Liver (tissue), 9 donors: ENCODE measurements around the gene TPD52L3. TPM values are rescaled to one million over a fixed set of nuclear protein-coding genes. Genes with fewer than 3 reads are reported as not detected.

Experiments
- DNase-seq: peaks from one replicate; pipeline ENCODE4 v3.0.0-alpha.2; 2017; ENCODE audit warnings: low spot score
- H3K27ac ChIP-seq, 2 donors: one replicate each; pipeline ENCODE4 v1.7.0; 2013; ENCODE audit warnings: inconsistent platforms in 2 of 2, low read length in 2 of 2, control low read depth in 1 of 2, low read depth in 1 of 2, mild to moderate bottlenecking in 1 of 2
- H3K27me3 ChIP-seq, 4 donors: one replicate each; pipeline versions ENCODE4 v1.6.1 to v1.7.0; 2013; ENCODE audit warnings: low read length in 3 of 4, inconsistent platforms in 1 of 4, mild to moderate bottlenecking in 1 of 4, moderate library complexity in 1 of 4; ENCODE audit not compliant: control insufficient read depth in 4 of 4, insufficient read depth in 4 of 4
- H3K36me3 ChIP-seq, 4 donors: one replicate each; pipeline versions ENCODE4 v1.6.1 to v1.7.0; 2013; ENCODE audit warnings: low read length in 3 of 4, mild to moderate bottlenecking in 3 of 4, low read depth in 1 of 4, moderate library complexity in 1 of 4; ENCODE audit not compliant: control insufficient read depth in 4 of 4, insufficient read depth in 3 of 4
- H3K4me1 ChIP-seq, 4 donors: one replicate each; pipeline versions ENCODE4 v1.6.1 to v1.7.0; 2013; ENCODE audit warnings: low read length in 3 of 4, mild to moderate bottlenecking in 3 of 4, moderate library complexity in 1 of 4; ENCODE audit not compliant: control insufficient read depth in 4 of 4, insufficient read depth in 4 of 4
- H3K4me3 ChIP-seq, 3 donors: one replicate each; pipeline versions ENCODE4 v1.6.1 to v1.7.0; 2013; ENCODE audit warnings: low read length in 3 of 3, control low read depth in 1 of 3, low read depth in 1 of 3, mild to moderate bottlenecking in 1 of 3
- H3K9ac ChIP-seq, 2 donors: one replicate each; pipeline ENCODE4 v1.7.0; 2013; ENCODE audit warnings: low read length in 2 of 2, mild to moderate bottlenecking in 2 of 2, moderate library complexity in 2 of 2, control low read depth in 1 of 2, low read depth in 1 of 2
- H3K9me3 ChIP-seq, 4 donors: one replicate each; pipeline versions ENCODE4 v1.6.1 to v1.7.0; 2013; ENCODE audit warnings: low read length in 3 of 4; ENCODE audit not compliant: control insufficient read depth in 4 of 4
- EGR1 ChIP-seq, 2 donors: IDR thresholded peaks; 2 replicates each; pipeline ENCODE4 v1.6.1; 2016 to 2018; ENCODE audit warnings: antibody characterized with exemption in 2 of 2, low read depth in 2 of 2
- FOXA2 ChIP-seq: IDR thresholded peaks from 2 replicates; pipeline ENCODE4 v1.6.1; 2016; ENCODE audit warnings: antibody characterized with exemption
- GABPA ChIP-seq, 2 donors: IDR thresholded peaks in 1 of 2; conservative IDR thresholded peaks in 1 of 2; 2 replicates each; pipeline ENCODE4 v1.6.1; 2016; ENCODE audit warnings: antibody characterized with exemption in 2 of 2, mild to moderate bottlenecking in 1 of 2, moderate library complexity in 1 of 2
- HNF4A ChIP-seq, 2 donors: conservative IDR thresholded peaks; 2 replicates each; pipeline ENCODE4 v1.6.1; 2016; ENCODE audit warnings: antibody characterized with exemption in 2 of 2, mild to moderate bottlenecking in 2 of 2
- HNF4G ChIP-seq: IDR thresholded peaks from 2 replicates; pipeline ENCODE4 v1.6.1; 2016; ENCODE audit warnings: antibody characterized with exemption
- JUND ChIP-seq, 2 donors: IDR thresholded peaks; 2 replicates each; pipeline ENCODE4 v1.6.1; 2016; ENCODE audit warnings: antibody characterized with exemption in 2 of 2
- MAX ChIP-seq: IDR thresholded peaks from 2 replicates; pipeline ENCODE4 v1.6.1; 2016; ENCODE audit warnings: antibody characterized with exemption
- NR2F2 ChIP-seq: IDR thresholded peaks from 2 replicates; pipeline ENCODE4 v1.6.1; 2016; ENCODE audit warnings: antibody characterized with exemption
- RAD21 ChIP-seq, 2 donors: IDR thresholded peaks; 2 replicates each; pipeline ENCODE4 v1.6.1; 2016; ENCODE audit warnings: antibody characterized with exemption in 2 of 2, mild to moderate bottlenecking in 2 of 2
- RXRA ChIP-seq, 2 donors: IDR thresholded peaks; 2 replicates each; pipeline ENCODE4 v1.6.1; 2017 to 2018; ENCODE audit warnings: antibody characterized with exemption in 2 of 2, mild to moderate bottlenecking in 1 of 2
- SP1 ChIP-seq: IDR thresholded peaks from 2 replicates; pipeline ENCODE4 v1.6.1; 2018; ENCODE audit warnings: antibody characterized with exemption, mild to moderate bottlenecking
- TAF1 ChIP-seq: conservative IDR thresholded peaks from 2 replicates; pipeline ENCODE4 v1.6.1; 2016; ENCODE audit warnings: antibody characterized with exemption, mild to moderate bottlenecking
- WGBS: extraction: QIAGEN DNeasy Blood & Tissue Kit; methylation state at CpG from one replicate; pipeline ENCODE4 v1.1.7; 2013; 5-methylcytosine and 5-hydroxymethylcytosine counted together
- polyA plus RNA-seq, 2 donors: library from polyadenylated mRNA; stranded (reverse) in 1 of 2; unstranded in 1 of 2; fragments of 200-250 nt in 1 of 2; fragments of >200 nt in 1 of 2; fragmentation: Nextera tagmentation in 1 of 2; extraction: Ambion mirVana in 1 of 2; gene quantifications; one replicate each; pipeline versions ENCODE4 v1.2.1 to v1.2.3, GENCODE V29; 2013 to 2015
- total RNA-seq, 2 donors: library from RNA; depleted of rRNA; stranded (reverse); fragments of >200 nt; gene quantifications; one replicate each; pipeline ENCODE4 v1.2.3, GENCODE V29; 2014
- TF ChIP-seq, protein P1 (sequence below): fragments of 150-350 bp; IDR thresholded peaks from 2 replicates; pipeline ENCODE4 v1.5.1; 2017; ENCODE audit warnings: improper control_type of control experiment, low read depth, low read length; ENCODE audit not compliant: missing input control
- TF ChIP-seq, protein P2 (sequence below): IDR thresholded peaks from 2 replicates; pipeline ENCODE4 v1.6.1; 2016; ENCODE audit warnings: antibody characterized with exemption
- TF ChIP-seq, protein P3 (sequence below): IDR thresholded peaks from 2 replicates; pipeline ENCODE4 v1.6.1; 2016; ENCODE audit warnings: antibody characterized with exemption
- TF ChIP-seq, protein P4 (sequence below): IDR thresholded peaks from 2 replicates; pipeline ENCODE4 v1.6.1; 2016; ENCODE audit warnings: antibody characterized with exemption, mild to moderate bottlenecking
- donor health status: healthy.
- donor health status: healthy.
- donor health status: healthy.
- donor health status: healthy.
- donor health status: healthy.

TPD52L3 gene
- total and polyA plus RNA-seq, 4 donors: not detected

- H3K27ac ChIP-seq: no peak overlapping the region
- no peaks in the 10 kb centered on the region for H3K27me3 ChIP-seq
- TF ChIP-seq MAX (no peak), GABPA (IDR thresholded peaks at IDR 0.05 in 1 of 2, conservative IDR thresholded peaks at IDR 0.05 in 1 of 2) (no peak), HNF4A (conservative IDR thresholded peaks at IDR 0.05) (no peak), JUND (IDR thresholded peaks at IDR 0.05) (no peak), FOXA2 (no peak), HNF4G (no peak), EGR1 (IDR thresholded peaks at IDR 0.05; ENCODE audit: low read depth in 2 of 2) (no peak), SP1 (no peak), NR2F2 (no peak), RAD21 (IDR thresholded peaks at IDR 0.05) (no peak), TAF1 (no peak), RXRA (IDR thresholded peaks at IDR 0.05) (no peak)
- TF ChIP-seq, protein P1, sequence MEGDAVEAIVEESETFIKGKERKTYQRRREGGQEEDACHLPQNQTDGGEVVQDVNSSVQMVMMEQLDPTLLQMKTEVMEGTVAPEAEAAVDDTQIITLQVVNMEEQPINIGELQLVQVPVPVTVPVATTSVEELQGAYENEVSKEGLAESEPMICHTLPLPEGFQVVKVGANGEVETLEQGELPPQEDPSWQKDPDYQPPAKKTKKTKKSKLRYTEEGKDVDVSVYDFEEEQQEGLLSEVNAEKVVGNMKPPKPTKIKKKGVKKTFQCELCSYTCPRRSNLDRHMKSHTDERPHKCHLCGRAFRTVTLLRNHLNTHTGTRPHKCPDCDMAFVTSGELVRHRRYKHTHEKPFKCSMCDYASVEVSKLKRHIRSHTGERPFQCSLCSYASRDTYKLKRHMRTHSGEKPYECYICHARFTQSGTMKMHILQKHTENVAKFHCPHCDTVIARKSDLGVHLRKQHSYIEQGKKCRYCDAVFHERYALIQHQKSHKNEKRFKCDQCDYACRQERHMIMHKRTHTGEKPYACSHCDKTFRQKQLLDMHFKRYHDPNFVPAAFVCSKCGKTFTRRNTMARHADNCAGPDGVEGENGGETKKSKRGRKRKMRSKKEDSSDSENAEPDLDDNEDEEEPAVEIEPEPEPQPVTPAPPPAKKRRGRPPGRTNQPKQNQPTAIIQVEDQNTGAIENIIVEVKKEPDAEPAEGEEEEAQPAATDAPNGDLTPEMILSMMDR: no peak
- TF ChIP-seq, protein P2, sequence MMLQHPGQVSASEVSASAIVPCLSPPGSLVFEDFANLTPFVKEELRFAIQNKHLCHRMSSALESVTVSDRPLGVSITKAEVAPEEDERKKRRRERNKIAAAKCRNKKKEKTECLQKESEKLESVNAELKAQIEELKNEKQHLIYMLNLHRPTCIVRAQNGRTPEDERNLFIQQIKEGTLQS: no peak
- TF ChIP-seq, protein P3, sequence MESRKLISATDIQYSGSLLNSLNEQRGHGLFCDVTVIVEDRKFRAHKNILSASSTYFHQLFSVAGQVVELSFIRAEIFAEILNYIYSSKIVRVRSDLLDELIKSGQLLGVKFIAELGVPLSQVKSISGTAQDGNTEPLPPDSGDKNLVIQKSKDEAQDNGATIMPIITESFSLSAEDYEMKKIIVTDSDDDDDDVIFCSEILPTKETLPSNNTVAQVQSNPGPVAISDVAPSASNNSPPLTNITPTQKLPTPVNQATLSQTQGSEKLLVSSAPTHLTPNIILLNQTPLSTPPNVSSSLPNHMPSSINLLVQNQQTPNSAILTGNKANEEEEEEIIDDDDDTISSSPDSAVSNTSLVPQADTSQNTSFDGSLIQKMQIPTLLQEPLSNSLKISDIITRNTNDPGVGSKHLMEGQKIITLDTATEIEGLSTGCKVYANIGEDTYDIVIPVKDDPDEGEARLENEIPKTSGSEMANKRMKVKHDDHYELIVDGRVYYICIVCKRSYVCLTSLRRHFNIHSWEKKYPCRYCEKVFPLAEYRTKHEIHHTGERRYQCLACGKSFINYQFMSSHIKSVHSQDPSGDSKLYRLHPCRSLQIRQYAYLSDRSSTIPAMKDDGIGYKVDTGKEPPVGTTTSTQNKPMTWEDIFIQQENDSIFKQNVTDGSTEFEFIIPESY: no peak
- TF ChIP-seq, protein P4, sequence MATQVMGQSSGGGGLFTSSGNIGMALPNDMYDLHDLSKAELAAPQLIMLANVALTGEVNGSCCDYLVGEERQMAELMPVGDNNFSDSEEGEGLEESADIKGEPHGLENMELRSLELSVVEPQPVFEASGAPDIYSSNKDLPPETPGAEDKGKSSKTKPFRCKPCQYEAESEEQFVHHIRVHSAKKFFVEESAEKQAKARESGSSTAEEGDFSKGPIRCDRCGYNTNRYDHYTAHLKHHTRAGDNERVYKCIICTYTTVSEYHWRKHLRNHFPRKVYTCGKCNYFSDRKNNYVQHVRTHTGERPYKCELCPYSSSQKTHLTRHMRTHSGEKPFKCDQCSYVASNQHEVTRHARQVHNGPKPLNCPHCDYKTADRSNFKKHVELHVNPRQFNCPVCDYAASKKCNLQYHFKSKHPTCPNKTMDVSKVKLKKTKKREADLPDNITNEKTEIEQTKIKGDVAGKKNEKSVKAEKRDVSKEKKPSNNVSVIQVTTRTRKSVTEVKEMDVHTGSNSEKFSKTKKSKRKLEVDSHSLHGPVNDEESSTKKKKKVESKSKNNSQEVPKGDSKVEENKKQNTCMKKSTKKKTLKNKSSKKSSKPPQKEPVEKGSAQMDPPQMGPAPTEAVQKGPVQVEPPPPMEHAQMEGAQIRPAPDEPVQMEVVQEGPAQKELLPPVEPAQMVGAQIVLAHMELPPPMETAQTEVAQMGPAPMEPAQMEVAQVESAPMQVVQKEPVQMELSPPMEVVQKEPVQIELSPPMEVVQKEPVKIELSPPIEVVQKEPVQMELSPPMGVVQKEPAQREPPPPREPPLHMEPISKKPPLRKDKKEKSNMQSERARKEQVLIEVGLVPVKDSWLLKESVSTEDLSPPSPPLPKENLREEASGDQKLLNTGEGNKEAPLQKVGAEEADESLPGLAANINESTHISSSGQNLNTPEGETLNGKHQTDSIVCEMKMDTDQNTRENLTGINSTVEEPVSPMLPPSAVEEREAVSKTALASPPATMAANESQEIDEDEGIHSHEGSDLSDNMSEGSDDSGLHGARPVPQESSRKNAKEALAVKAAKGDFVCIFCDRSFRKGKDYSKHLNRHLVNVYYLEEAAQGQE: no peak
- WGBS: 77% methylated on average over 4 of the region's 4 CpGs
- H3K36me3 ChIP-seq: no peaks in the 10 kb centered on the region
- no peaks in the 10 kb centered on the region for H3K4me1 ChIP-seq
- DNase-seq: no peak
- no peak overlapping the region for H3K4me3 ChIP-seq
- no peak overlapping the region for H3K9ac ChIP-seq
- no peaks in the 10 kb centered on the region for H3K9me3 ChIP-seq
Measured at GRCh38 chr9:6367128-6367890, 39.1 kb downstream of the TPD52L3 start.
